ENCODE results near the gene BDH1. TPM values are rescaled to one million over a fixed set of nuclear protein-coding genes. Genes with fewer than 3 reads are reported as not detected.

The BDH1 gene
- total RNA-seq, 5 donors from 2014 or later (not counting 1 experiment from before 2014, with no cell fraction given) = 31.1 to 74.7 (median 68.9) TPM

DNA sequence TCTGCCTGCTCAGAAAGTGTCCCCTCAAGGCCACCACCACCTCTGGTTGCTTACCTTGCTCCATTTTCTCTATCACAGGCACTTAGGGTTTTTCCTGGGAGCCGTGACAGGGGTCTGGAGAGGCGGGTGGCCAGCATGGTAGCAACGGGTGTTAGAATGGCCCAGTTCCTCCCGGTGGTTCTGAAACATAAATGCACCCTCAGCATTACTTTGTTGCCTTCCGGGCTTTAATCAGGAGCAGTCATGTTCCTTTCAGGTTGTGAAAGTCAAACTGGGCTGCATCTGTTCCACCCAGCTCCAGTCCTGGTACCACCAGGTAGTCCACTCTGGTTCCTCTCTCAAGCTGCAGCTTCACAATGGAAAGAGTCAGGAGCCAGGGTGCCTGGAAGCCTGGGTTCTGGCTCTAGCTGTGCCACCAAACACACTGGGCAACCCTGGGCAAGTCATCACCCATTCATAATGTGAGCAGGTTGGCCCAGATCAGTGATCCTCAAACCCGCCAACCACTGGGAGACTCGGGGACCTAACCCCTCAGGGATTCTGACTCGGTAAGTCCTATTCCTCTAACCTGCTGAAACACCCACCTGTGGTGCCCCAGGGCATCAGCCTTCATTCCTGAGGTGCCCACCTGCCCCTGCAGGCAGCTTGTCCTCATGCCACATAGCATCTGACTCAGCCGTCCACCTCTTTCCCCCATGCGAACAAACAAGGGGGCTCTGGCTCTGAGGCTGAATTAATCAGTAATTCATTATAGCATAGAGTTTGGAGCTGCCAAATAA, 9.3 kb downstream of the BDH1 start:
- WGBS (ENCODE audit: insufficient coverage) = 95% methylated on average over 8 of the region's 10 CpGs
- Histone ChIP-seq H3K36me3 (ENCODE audit: control insufficient read depth in 2 of 2, extremely low read depth in 1 of 2, insufficient read depth in 1 of 2, low read length in 1 of 2) (peaks cover 5 to 36% of the 10 kb centered on the region in 2 donors), H3K4me1 (ENCODE audit: control insufficient read depth in 1 of 2, extremely low read depth in 1 of 2, insufficient read depth in 2 of 2, low read length in 2 of 2) (no peaks in the 10 kb centered on the region), H3K4me3 (ENCODE audit: control insufficient read depth in 1 of 2, extremely low read depth in 1 of 2, low read length in 1 of 2) (no peak overlapping the region), H3K27me3 (replicated peaks in 1 of 2; ENCODE audit: control insufficient read depth in 2 of 2, extremely low read depth in 1 of 2, insufficient read depth in 2 of 2, low read length in 1 of 2) (no peaks in the 10 kb centered on the region), H3K27ac (ENCODE audit: low read length) (no peak overlapping the region), H3K9me3 (no peaks in the 10 kb centered on the region)
- Mint-ChIP-seq H3K9me3 (no peaks in the 10 kb centered on the region), H3K4me3 (no peak overlapping the region), H3K27ac (no peak overlapping the region), H3K4me1 (peaks cover 6 to 27% (median 15%) of the 10 kb centered on the region in 3 donors), H3K36me3 (peaks cover 25% of the 10 kb centered on the region), H3K27me3 (no peaks in the 10 kb centered on the region)
- ATAC-seq (replicated peaks in 1 of 4) (no peak), DNase-seq (no peak)
- ChIA-PET POLR2A (no interaction called here), CTCF (no interaction called here)

DNA sequence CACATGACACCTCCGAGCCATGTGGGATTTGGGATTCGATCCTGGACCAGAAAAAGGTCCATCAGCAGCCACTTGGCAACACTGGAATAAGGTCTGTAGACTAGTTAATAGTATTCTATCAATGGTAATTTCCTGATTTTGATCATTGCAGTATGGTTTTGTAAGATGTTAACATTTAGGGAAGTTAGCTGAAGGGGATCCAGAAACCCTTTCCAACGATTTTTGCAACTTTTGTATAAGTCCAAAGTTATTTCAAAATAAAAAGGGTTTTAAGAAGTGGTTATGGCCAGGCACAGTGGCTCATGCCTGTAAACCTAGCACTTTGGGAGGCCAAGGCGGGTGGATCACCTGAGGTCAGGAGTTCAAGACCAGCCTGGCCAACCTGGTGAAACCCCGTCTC, 10.2 kb downstream of the BDH1 start:
- H3K4me3 Mint-ChIP-seq = no peak overlapping the region
- Histone ChIP-seq H3K36me3 (ENCODE audit: control insufficient read depth in 2 of 2, extremely low read depth in 1 of 2, insufficient read depth in 1 of 2, low read length in 1 of 2) (peaks cover 5 to 40% of the 10 kb centered on the region in 2 donors), H3K27me3 (replicated peaks in 1 of 2; ENCODE audit: control insufficient read depth in 2 of 2, extremely low read depth in 1 of 2, insufficient read depth in 2 of 2, low read length in 1 of 2) (no peaks in the 10 kb centered on the region), H3K27ac (ENCODE audit: low read length) (no peak overlapping the region), H3K4me3 (ENCODE audit: control insufficient read depth in 1 of 2, extremely low read depth in 1 of 2, low read length in 1 of 2) (no peak overlapping the region), H3K9me3 (no peaks in the 10 kb centered on the region), H3K4me1 (ENCODE audit: control insufficient read depth in 1 of 2, extremely low read depth in 1 of 2, insufficient read depth in 2 of 2, low read length in 2 of 2) (no peaks in the 10 kb centered on the region)
- peaks cover 3 to 20% (median 9%) of the 10 kb centered on the region in 3 donors for H3K4me1 Mint-ChIP-seq
- DNase-seq = no peak
- POLR2A ChIA-PET = no interaction called here
- ATAC-seq (replicated peaks in 1 of 4) = no peak
- no peak overlapping the region for H3K27ac Mint-ChIP-seq
- H3K9me3 Mint-ChIP-seq = no peaks in the 10 kb centered on the region
- peaks cover 25% of the 10 kb centered on the region for H3K36me3 Mint-ChIP-seq
- whole genome bisulfite sequencing (ENCODE audit: insufficient coverage) = 94% methylated on average over 3 of the region's 5 CpGs
- CTCF ChIA-PET = no interaction called here
- no peaks in the 10 kb centered on the region for H3K27me3 Mint-ChIP-seq

DNA sequence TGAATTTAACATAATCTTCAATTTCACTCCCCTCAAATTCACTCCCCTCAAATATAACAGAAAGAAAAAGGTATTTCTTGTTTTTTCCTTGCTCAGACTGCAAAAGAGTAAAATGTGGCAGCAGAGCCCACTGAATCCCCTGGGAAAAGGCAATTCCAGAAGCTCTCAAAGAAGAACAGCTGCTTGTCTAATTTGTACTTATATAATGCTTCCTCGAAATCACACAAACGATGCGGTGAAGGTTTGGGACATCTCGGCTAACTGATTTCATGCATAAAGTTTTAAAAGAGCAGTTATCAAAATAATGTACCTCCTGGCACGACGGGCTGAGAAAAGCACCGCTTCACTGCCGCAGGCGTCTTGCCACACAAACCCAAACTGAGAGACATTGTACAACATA, 10.7 kb downstream of the BDH1 start:
- no peak for ATAC-seq (replicated peaks in 1 of 4)
- 100% methylated on average over 6 of the region's 9 CpGs for WGBS (ENCODE audit: insufficient coverage)
- ChIA-PET POLR2A (no interaction called here), CTCF (no interaction called here)
- Mint-ChIP-seq H3K9me3 (no peaks in the 10 kb centered on the region), H3K27ac (no peak overlapping the region), H3K27me3 (no peaks in the 10 kb centered on the region), H3K4me1 (peaks cover 3 to 20% (median 7%) of the 10 kb centered on the region in 3 donors), H3K36me3 (peaks cover 25% of the 10 kb centered on the region), H3K4me3 (no peak overlapping the region)
- no peaks in the 10 kb centered on the region for H3K27me3 ChIP-seq (replicated peaks in 1 of 2; ENCODE audit: control insufficient read depth in 2 of 2, extremely low read depth in 1 of 2, insufficient read depth in 2 of 2, low read length in 1 of 2)
- H3K4me3 ChIP-seq (ENCODE audit: control insufficient read depth in 1 of 2, extremely low read depth in 1 of 2, low read length in 1 of 2) = no peak overlapping the region
- DNase-seq = no peak
- no peaks in the 10 kb centered on the region for H3K9me3 ChIP-seq
- no peak overlapping the region for H3K27ac ChIP-seq (ENCODE audit: low read length)
- H3K36me3 ChIP-seq (ENCODE audit: control insufficient read depth in 2 of 2, extremely low read depth in 1 of 2, insufficient read depth in 1 of 2, low read length in 1 of 2) = peaks cover 5 to 40% of the 10 kb centered on the region in 2 donors
- H3K4me1 ChIP-seq (ENCODE audit: control insufficient read depth in 1 of 2, extremely low read depth in 1 of 2, insufficient read depth in 2 of 2, low read length in 2 of 2) = no peaks in the 10 kb centered on the region

DNA sequence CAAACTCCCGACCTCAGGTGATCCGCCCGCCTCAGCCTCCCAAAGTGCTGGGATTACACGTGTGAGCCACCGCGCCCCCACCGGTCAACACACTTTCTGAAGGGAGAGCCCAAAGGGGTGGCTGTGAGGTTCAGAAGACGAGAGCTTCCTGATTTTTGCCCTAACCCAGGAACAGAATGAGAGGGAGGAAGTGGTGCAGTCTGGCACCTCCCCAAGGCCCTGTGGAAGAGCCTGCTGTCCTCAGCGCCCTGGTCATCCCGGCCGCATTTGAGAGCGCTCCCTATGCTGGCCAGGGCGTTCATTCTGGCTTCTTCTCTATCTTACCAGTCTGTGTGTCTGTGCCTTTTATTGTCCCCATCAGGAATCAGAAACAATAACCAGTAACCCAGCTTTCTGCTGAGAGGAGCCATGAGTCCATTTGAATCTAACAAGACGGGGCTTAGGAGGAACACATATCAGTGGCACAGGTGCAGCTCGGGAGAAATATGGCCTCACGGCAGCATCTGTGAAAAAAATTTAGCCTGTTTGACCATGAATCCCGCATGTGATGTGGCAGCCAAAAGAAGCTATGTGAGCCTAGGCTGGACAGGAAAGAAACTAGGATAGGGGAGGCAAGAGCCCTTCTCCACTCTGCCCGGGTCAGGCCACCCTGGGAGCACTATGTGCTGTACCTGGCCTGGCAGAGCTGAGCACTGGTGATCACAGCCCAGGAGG, 12.9 kb downstream of the BDH1 start:
- Mint-ChIP-seq H3K4me3 (no peak overlapping the region), H3K9me3 (no peaks in the 10 kb centered on the region), H3K4me1 (peaks cover 4 to 9% (median 6%) of the 10 kb centered on the region in 3 donors), H3K27ac (no peak overlapping the region), H3K27me3 (no peaks in the 10 kb centered on the region), H3K36me3 (peaks cover 36% of the 10 kb centered on the region)
- DNase-seq = no peak
- CTCF ChIA-PET = no interaction called here
- ATAC-seq (replicated peaks in 1 of 4) = no peak
- Histone ChIP-seq H3K27ac (ENCODE audit: low read length) (no peak overlapping the region), H3K4me3 (ENCODE audit: control insufficient read depth in 1 of 2, extremely low read depth in 1 of 2, low read length in 1 of 2) (no peak overlapping the region), H3K36me3 (ENCODE audit: control insufficient read depth in 2 of 2, extremely low read depth in 1 of 2, insufficient read depth in 1 of 2, low read length in 1 of 2) (peaks cover 5 to 48% of the 10 kb centered on the region in 2 donors), H3K4me1 (ENCODE audit: control insufficient read depth in 1 of 2, extremely low read depth in 1 of 2, insufficient read depth in 2 of 2, low read length in 2 of 2) (no peaks in the 10 kb centered on the region), H3K9me3 (no peaks in the 10 kb centered on the region), H3K27me3 (replicated peaks in 1 of 2; ENCODE audit: control insufficient read depth in 2 of 2, extremely low read depth in 1 of 2, insufficient read depth in 2 of 2, low read length in 1 of 2) (no peaks in the 10 kb centered on the region)
- POLR2A ChIA-PET = no interaction called here
- 95% methylated on average over 16 of the region's 18 CpGs for WGBS (ENCODE audit: insufficient coverage)

DNA sequence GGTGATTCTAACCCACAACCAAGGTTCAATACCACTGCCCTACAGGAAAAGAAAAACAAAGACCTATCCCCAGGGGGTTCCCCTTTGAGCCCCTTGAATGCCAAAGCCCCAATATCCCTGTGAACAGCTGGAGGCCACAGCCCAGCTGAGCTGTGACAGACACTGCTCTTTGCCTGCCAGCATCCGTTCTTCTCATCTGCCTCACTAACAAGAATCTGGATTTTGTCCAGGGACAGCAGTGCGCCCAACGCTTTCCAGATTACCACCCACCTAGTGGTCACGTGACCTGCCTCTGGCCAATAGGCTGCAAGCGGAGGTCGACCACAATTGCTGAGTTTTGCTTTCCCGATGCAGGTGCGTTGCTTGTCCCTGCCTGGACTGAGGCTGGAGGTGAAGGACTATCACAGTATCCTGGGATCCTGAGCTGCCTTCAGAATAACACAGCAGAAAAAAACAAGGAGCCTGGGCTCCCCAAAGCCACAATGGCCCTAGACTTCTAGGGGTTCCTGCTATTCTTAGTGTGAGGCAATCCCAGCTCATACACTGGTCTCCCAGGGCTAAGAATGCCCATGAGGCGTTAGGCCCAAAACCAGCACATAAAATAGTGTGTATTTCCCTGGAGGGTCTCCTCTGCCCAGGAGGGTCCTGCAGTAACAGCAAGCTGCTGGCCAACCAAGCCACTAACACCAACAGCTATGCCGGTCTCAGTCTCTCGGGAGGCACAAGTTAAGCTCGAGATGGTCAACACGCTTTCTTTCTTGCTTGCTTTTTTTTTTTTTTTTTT, 13.8 kb downstream of the BDH1 start:
- Histone ChIP-seq H3K4me3 (ENCODE audit: control insufficient read depth in 1 of 2, extremely low read depth in 1 of 2, low read length in 1 of 2) (no peak overlapping the region), H3K27me3 (replicated peaks in 1 of 2; ENCODE audit: control insufficient read depth in 2 of 2, extremely low read depth in 1 of 2, insufficient read depth in 2 of 2, low read length in 1 of 2) (no peaks in the 10 kb centered on the region), H3K27ac (ENCODE audit: low read length) (no peak overlapping the region), H3K9me3 (no peaks in the 10 kb centered on the region), H3K36me3 (ENCODE audit: control insufficient read depth in 2 of 2, extremely low read depth in 1 of 2, insufficient read depth in 1 of 2, low read length in 1 of 2) (peaks cover 5 to 48% of the 10 kb centered on the region in 2 donors), H3K4me1 (ENCODE audit: control insufficient read depth in 1 of 2, extremely low read depth in 1 of 2, insufficient read depth in 2 of 2, low read length in 2 of 2) (no peaks in the 10 kb centered on the region)
- H3K4me1 Mint-ChIP-seq = peaks cover 0 to 3% (median 0%) of the 10 kb centered on the region in 3 donors
- H3K4me3 Mint-ChIP-seq = no peak overlapping the region
- ChIA-PET CTCF (no interaction called here), POLR2A (no interaction called here)
- H3K27me3 Mint-ChIP-seq = no peaks in the 10 kb centered on the region
- no peak for ATAC-seq (replicated peaks in 1 of 4)
- no peaks in the 10 kb centered on the region for H3K9me3 Mint-ChIP-seq
- 94% methylated on average over 11 of the region's 13 CpGs for WGBS (ENCODE audit: insufficient coverage)
- DNase-seq = no peak
- H3K36me3 Mint-ChIP-seq = peaks cover 42% of the 10 kb centered on the region
- H3K27ac Mint-ChIP-seq = no peak overlapping the region

DNA sequence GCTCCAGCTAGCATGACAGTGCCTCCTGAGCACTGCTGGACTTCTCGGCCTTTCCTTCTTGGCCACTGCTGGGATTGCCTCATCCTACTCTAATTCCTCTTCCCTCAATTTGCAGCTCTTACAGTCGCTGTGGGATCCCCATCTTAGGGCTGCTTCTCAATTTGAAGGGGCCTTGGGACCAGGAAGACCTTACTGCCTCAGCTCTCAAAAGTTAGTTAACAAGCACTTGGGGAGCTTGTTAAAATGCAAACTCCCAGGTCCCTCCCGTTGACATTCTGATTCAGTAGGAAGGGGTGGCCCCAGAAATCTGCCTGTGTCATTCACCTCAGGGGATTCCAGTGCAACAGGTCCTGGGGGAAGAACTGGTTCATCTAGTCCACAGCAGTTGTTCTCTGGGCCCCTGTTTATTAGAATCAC, 14.8 kb downstream of the BDH1 start:
- no peaks in the 10 kb centered on the region for H3K27me3 ChIP-seq (replicated peaks in 1 of 2; ENCODE audit: control insufficient read depth in 2 of 2, extremely low read depth in 1 of 2, insufficient read depth in 2 of 2, low read length in 1 of 2)
- ChIA-PET CTCF (no interaction called here), POLR2A (no interaction called here)
- Mint-ChIP-seq H3K9me3 (no peaks in the 10 kb centered on the region), H3K27me3 (no peaks in the 10 kb centered on the region), H3K27ac (no peak overlapping the region), H3K36me3 (peaks cover 42% of the 10 kb centered on the region), H3K4me3 (no peak overlapping the region), H3K4me1 (peaks cover 0 to 3% (median 0%) of the 10 kb centered on the region in 3 donors)
- H3K9me3 ChIP-seq = no peaks in the 10 kb centered on the region
- no peak overlapping the region for H3K27ac ChIP-seq (ENCODE audit: low read length)
- no peak for ATAC-seq (replicated peaks in 1 of 4)
- H3K4me3 ChIP-seq (ENCODE audit: control insufficient read depth in 1 of 2, extremely low read depth in 1 of 2, low read length in 1 of 2) = no peak overlapping the region
- 96% methylated on average over 3 of the region's 3 CpGs for WGBS (ENCODE audit: insufficient coverage)
- H3K36me3 ChIP-seq (ENCODE audit: control insufficient read depth in 2 of 2, extremely low read depth in 1 of 2, insufficient read depth in 1 of 2, low read length in 1 of 2) = peaks cover 5 to 42% of the 10 kb centered on the region in 2 donors
- no peak for DNase-seq
- no peaks in the 10 kb centered on the region for H3K4me1 ChIP-seq (ENCODE audit: control insufficient read depth in 1 of 2, extremely low read depth in 1 of 2, insufficient read depth in 2 of 2, low read length in 2 of 2)
